Memory B cell (primary cell): ENCODE measurements around the gene SMPD1.

Source experiments
- ATAC-seq: fragments of 150-1000 bp; cut with Tn5 transposase; 2 replicates; pipeline ENCODE4 v1.10.0; 2021; ENCODE audit warnings: low read depth, mild to moderate bottlenecking, moderate library complexity
- DNase-seq, 2 donors: peaks; one replicate each; pipeline ENCODE4 v3.0.0; 2022; ENCODE audit warnings: low spot score in 2 of 2
- H3K27ac Mint-ChIP-seq: one replicate; pipeline ENCODE4 v1.8.0; 2022; ENCODE audit warnings: mild to moderate bottlenecking, moderate library complexity, mixed read lengths
- H3K27me3 Mint-ChIP-seq: one replicate; pipeline ENCODE4 v1.8.0; 2022; ENCODE audit warnings: mixed read lengths
- H3K36me3 Mint-ChIP-seq: one replicate; pipeline ENCODE4 v1.8.0; 2022; ENCODE audit warnings: mild to moderate bottlenecking, mixed read lengths
- H3K4me1 Mint-ChIP-seq: one replicate; pipeline ENCODE4 v1.8.0; 2022; ENCODE audit warnings: mixed read lengths
- H3K4me3 Mint-ChIP-seq: one replicate; pipeline ENCODE4 v1.8.0; 2022; ENCODE audit warnings: mild to moderate bottlenecking, moderate library complexity, mixed read lengths
- H3K9me3 Mint-ChIP-seq: one replicate; pipeline ENCODE4 v1.8.0; 2022; ENCODE audit warnings: mixed read lengths

SMPD1 gene

DNA sequence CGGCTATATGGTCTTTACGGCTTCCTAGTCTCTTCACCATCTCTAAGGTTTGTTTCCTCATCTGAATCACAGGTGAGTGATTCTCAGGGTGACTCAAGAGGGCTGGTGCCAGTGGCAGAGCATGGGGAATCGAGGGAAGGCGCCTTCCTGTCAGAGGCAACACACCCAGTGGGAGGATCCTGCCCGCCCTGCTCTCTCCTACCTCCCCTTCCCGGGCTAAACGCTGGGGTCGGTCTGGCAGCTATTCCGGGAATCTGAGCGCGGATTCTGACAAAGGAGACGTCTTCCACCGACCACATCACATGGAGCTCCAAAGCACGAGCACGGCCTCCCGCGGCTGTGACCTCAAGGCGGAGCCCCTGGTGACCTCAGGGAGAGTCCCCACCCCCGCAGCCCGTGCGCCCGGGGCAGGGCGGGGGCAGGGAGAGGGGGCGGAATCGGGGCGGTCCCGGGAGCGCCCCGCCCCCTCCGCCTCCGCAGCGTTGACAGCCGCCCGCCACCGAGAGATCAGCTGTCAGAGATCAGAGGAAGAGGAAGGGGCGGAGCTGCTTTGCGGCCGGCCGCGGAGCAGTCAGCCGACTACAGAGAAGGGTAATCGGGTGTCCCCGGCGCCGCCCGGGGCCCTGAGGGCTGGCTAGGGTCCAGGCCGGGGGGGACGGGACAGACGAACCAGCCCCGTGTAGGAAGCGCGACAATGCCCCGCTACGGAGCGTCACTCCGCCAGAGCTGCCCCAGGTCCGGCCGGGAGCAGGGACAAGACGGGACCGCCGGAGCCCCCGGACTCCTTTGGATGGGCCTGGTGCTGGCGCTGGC, at the start of gene SMPD1:
Gene SMPD1, plus strand, starts transcription at position 570 of the 813 bp plus-strand sequence. Its CDS starts 125 bp downstream, at position 695.
- peak; percentile 89 for ATAC-seq

DNA sequence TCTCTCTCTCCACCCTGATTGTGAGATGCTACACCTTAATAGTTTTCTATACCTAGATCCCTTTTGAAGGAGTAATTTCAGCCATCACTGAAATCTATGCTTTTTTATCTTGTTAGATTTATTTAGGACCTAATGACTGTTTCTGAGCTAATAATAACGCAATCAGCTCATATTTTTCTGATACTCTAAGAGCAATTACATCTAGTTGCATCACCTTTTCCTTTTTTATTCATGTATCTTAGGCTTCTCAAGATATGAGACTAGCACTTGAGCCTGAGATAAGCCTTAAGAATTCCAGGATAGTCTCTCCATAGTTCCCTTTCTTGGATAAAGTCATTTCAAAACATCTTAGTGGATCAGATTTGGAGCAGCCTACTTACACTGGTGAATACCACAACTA, 44.9 kb upstream of the SMPD1 start:
- Mint-ChIP-seq H3K27ac (no peak overlapping the region), H3K36me3 (no peaks in the 10 kb centered on the region), H3K27me3 (peaks cover 8% of the 10 kb centered on the region), H3K4me1 (peaks cover 2% of the 10 kb centered on the region), H3K4me3 (no peak overlapping the region), H3K9me3 (no peaks in the 10 kb centered on the region)
- ATAC-seq, result no peak
- no peak for DNase-seq

More for the DNA sequence above, at the start of gene SMPD1:
- H3K9me3 Mint-ChIP-seq, result no peaks in the 10 kb centered on the region
- H3K4me3 Mint-ChIP-seq, result peak within 1 kb of the TSS; percentile 97
- H3K36me3 Mint-ChIP-seq, result peaks cover 4% of the 10 kb centered on the region
- H3K4me1 Mint-ChIP-seq, result peaks cover 24% of the 10 kb centered on the region
- H3K27ac Mint-ChIP-seq, result peak within 1 kb of the TSS; percentile 99
- no peaks in the 10 kb centered on the region for H3K27me3 Mint-ChIP-seq
- DNase-seq, result peak; percentile 78 to 86

DNA sequence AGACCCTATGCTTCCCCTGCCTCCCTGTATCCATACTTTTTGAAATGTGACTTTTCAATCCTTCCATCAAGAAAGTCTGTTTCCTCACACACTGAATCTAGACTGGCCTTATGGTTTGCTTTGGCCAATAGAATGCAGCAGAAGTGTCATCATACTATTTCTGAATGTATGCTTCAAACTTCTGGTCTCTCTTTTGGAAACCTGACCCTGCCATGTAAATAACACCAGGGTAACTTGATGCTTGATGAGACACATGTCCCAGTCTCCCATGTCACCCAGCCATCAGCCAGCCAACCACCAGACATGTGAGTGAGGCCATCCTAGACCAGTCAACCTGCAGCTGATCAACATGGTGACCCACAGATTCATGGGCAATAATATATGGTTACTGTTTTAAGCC, 40.2 kb upstream of the SMPD1 start:
- Mint-ChIP-seq H3K36me3 (no peaks in the 10 kb centered on the region), H3K27ac (no peak overlapping the region)
- ATAC-seq, result no peak

DNA sequence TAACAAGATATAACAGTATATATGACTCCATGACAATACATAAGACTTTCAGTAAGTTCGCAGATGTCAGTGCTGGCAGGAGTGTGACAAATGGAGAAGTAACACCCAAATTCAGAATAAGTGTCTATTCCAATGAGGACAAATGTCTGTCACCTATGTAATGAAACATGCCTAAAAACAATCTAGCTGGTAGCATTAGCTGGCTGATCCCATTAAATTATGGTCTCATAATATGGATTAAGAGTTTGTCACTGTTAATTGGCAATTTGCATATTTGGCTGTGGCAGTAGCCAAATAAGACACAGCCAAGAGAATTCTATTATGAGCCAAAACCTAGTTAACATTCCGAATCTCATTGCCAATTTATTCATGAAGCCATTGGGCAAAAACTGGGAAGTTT, 39.8 kb upstream of the SMPD1 start:
- peaks cover 8% of the 10 kb centered on the region for H3K27me3 Mint-ChIP-seq
- peaks cover 7% of the 10 kb centered on the region for H3K4me1 Mint-ChIP-seq
- H3K4me3 Mint-ChIP-seq, result no peak overlapping the region

More for the DNA sequence above, 40.2 kb upstream of the SMPD1 start:
- Mint-ChIP-seq H3K4me3 (no peak overlapping the region), H3K9me3 (no peaks in the 10 kb centered on the region), H3K27me3 (peaks cover 10% of the 10 kb centered on the region), H3K4me1 (peaks cover 7% of the 10 kb centered on the region)
- DNase-seq, result no peak

DNA sequence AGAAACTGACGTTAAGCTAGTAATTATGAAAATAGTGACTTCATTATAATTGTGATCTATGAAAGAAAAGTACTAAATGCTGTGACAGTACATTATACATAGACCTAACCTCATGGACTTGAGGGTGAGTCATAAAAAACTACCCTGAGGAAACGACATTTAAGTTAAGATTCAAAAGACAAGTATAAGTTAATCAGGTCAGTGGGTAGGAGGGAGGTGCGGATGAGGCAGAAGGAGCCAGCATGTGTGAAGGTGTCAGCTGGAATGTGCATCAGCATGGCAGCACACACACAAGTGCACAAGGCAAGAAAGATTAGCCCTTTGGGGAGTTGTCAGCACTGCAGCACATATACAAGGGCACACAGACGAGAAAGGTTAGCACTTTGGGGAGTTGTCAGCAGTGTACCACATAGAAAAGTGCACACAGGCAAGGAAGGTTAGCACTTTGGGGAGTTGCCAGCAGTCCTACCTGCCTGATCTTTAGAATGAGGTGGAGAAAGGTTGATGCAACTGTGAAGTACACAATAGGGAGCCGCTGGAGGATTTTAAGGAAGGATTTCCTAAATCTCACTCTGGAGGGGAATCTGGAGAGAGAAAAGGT, 38.4 kb upstream of the SMPD1 start:
- H3K27ac Mint-ChIP-seq, result no peak overlapping the region
- DNase-seq (no peak), ATAC-seq (no peak)
- peaks cover 6% of the 10 kb centered on the region for H3K27me3 Mint-ChIP-seq
- H3K4me1 Mint-ChIP-seq, result peaks cover 7% of the 10 kb centered on the region
- H3K4me3 Mint-ChIP-seq, result no peak overlapping the region
- no peaks in the 10 kb centered on the region for H3K36me3 Mint-ChIP-seq
- H3K9me3 Mint-ChIP-seq, result no peaks in the 10 kb centered on the region

More for the DNA sequence above, 39.8 kb upstream of the SMPD1 start:
- H3K36me3 Mint-ChIP-seq, result no peaks in the 10 kb centered on the region
- no peak for ATAC-seq
- DNase-seq, result no peak
- no peak overlapping the region for H3K27ac Mint-ChIP-seq
- no peaks in the 10 kb centered on the region for H3K9me3 Mint-ChIP-seq

DNA sequence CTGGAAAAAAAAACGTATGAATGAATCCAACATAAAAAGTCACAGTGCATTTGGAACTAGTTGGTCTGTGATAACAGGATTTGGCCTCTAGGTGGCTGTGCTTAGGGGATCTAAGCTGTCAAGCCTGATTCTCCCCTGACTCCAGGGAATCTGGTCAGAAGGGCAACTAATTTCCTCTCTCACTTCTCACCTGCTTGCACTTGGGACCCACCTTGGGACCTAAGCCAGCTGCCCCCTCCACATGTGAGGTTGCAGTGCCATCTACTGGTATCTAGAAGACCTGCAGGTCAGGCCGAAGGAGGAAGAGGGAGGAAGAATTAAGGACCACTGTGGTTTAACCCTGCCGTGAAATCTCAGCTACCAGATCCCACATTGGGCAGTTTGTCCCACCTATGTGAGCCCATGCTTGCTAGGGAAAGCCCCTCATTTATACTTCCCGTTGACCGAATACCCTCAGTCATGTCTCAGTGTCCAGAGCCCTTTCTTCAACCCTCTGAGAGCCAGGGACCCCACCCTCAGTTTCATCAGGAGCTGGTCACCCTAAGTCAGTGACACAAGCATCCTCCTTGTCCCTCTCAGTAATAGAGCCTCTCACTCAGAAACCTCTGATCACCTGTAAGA, 36.8 kb upstream of the SMPD1 start:
- peak; percentile 53 to 65 for DNase-seq
- no peak overlapping the region for H3K27ac Mint-ChIP-seq
- H3K27me3 Mint-ChIP-seq, result peaks cover 3% of the 10 kb centered on the region
- no peaks in the 10 kb centered on the region for H3K36me3 Mint-ChIP-seq
- H3K9me3 Mint-ChIP-seq, result no peaks in the 10 kb centered on the region
- no peak overlapping the region for H3K4me3 Mint-ChIP-seq
- peak; percentile 70 for ATAC-seq
- peaks cover 7% of the 10 kb centered on the region for H3K4me1 Mint-ChIP-seq

DNA sequence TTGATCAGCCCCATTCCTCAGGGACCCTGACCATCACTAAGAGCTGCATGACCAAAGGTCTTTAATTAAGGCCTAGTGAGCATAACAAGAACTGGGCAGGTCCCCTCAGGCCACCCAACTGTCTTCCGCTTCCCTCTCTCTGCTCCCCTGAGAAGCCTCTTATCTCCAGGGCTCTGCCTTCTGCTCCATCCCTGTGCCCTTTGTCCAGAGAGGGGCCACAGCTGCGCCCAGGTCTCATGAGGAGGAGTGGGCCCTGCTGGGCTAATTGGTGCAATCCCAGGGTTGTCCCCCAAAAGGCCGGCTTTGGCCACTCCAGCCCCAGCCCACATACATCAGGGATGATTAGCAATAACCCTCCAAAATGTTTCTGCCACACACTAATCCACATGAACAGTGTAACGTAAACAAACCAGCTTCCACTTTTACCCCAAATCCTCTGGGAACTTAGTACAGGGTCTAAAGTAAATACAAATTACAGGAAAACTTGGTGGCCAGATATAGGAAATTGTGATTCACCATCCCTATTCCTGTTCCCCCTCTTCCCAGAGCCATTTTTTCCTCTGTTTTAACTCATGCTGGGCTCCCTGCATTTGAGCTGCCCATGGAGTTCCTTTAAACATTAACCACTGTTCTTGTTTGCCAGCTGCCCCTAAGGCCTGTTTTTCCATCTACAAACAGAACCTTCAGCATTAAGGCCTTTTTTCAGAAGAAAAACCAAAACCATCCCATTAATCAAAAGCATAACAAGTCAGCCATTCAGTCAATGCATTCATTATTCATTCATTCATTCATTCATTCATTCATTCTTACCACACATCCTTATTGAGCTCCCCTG, 35.4 kb upstream of the SMPD1 start:
- DNase-seq, result no peak
- Mint-ChIP-seq H3K27me3 (peaks cover 3% of the 10 kb centered on the region), H3K36me3 (no peaks in the 10 kb centered on the region), H3K4me1 (peaks cover 7% of the 10 kb centered on the region), H3K4me3 (no peak overlapping the region), H3K9me3 (no peaks in the 10 kb centered on the region), H3K27ac (no peak overlapping the region)
- no peak for ATAC-seq

DNA sequence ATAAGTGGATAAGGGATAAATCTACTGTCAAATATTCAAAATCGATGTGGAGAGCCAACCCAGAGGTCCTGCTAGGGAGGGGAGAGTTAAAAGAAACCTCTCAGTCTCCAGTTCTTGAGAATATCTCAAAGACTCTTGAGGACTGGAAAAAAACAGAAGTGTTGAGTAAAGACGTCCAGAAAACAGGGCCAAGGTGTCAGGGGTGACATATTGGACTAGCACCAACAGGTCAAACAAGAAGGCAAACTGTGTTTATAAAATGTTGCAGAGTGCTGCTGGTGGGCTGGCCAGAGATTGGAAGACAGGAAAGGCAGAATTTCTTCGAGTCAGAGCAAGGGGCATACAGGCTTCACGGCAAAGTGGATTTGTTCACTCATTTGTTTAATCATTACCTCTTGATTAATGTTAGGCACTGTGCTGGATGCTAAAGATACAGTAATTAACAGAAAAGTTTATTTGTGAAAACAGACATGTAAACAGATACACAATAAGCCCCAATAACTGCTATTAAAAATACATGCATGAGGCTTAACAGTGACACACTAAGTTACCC, 33.7 kb upstream of the SMPD1 start:
- no peak overlapping the region for H3K27ac Mint-ChIP-seq
- no peaks in the 10 kb centered on the region for H3K36me3 Mint-ChIP-seq
- DNase-seq (no peak), ATAC-seq (no peak)
- H3K4me3 Mint-ChIP-seq, result no peak overlapping the region
- H3K4me1 Mint-ChIP-seq, result peaks cover 7% of the 10 kb centered on the region
- H3K27me3 Mint-ChIP-seq, result peaks cover 3% of the 10 kb centered on the region
- H3K9me3 Mint-ChIP-seq, result no peaks in the 10 kb centered on the region

DNA sequence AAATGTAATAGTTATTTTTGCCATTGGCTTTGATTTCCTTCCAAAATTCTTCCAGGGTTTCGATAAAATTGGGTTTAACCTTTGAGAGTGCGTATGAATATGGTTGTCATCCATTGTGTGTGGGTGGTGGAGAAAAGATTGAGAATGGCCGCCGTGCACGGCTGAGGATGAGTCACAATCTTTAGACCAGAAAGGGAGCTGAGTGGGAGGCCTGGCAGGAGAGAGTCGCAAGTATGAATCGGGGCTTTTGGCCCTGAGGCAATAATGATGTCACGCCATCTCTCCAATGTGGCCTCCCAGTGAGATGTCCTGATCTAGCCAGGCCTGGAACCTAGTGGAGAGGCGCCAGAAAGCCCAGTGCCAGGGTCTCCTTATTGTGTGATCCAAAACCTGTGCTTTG, 33.1 kb upstream of the SMPD1 start:
- peaks cover 7% of the 10 kb centered on the region for H3K4me1 Mint-ChIP-seq
- ATAC-seq (no peak), DNase-seq (no peak)
- no peaks in the 10 kb centered on the region for H3K9me3 Mint-ChIP-seq
- peaks cover 3% of the 10 kb centered on the region for H3K27me3 Mint-ChIP-seq
- no peak overlapping the region for H3K4me3 Mint-ChIP-seq
- no peaks in the 10 kb centered on the region for H3K36me3 Mint-ChIP-seq
- H3K27ac Mint-ChIP-seq, result no peak overlapping the region

DNA sequence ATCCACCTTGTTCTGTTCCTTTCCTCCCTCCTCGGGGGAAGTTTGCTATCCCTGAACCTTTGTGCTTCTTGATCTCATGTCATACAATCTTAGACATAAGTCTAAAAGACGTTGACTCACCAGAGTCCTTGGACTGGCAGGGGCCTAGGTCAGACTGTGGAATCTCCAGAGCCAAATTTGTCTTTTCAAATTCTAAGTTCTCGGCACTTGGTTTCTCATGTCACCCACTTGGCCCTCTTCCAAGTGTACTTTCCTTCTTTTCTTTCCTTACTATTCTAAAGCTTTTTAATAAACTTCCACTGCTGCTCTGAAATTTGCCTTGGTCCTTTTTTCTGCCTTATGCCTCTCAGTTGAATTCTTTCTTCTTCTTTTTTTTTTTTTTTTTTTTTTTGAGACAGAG, 30.1 kb upstream of the SMPD1 start:
- DNase-seq, result no peak
- no peaks in the 10 kb centered on the region for H3K36me3 Mint-ChIP-seq
- H3K9me3 Mint-ChIP-seq, result no peaks in the 10 kb centered on the region
- H3K27ac Mint-ChIP-seq, result no peak overlapping the region
- no peak for ATAC-seq
- no peaks in the 10 kb centered on the region for H3K27me3 Mint-ChIP-seq
- peaks cover 2% of the 10 kb centered on the region for H3K4me1 Mint-ChIP-seq
- H3K4me3 Mint-ChIP-seq, result no peak overlapping the region

DNA sequence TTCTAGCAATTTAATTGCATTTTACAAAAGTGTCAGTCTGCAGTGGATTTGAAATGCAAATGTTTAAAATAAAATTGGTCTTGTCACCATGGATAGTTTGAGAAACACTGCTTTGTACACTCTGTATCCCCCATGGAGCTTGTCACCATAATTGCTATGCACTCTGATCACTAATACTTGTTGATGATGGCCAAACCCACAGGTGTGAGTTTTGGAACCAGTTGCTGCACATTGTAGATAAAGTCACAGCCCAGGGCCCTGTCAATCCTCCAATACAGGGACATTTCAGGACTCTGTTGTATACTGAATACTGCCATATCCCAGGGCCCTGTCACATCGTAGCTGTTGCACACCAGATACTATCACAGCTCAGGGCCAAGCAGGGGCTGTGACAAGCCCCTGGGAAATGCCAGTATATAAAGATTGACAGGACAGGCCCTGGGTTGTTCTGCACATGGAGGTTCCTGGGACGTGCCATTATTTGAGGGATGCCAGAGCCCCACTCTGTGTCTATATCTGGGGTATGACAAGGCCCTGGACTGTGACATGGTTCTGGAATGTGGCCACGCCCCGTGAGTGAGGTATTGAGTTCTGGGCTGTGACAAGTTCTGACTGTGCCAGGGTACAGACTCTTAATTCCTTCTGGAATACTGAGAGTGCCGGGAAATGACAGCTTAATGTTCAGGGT, 27.9 kb upstream of the SMPD1 start:
- no peak overlapping the region for H3K4me3 Mint-ChIP-seq
- H3K27me3 Mint-ChIP-seq, result no peaks in the 10 kb centered on the region
- no peaks in the 10 kb centered on the region for H3K4me1 Mint-ChIP-seq
- ATAC-seq, result no peak
- H3K27ac Mint-ChIP-seq, result no peak overlapping the region
- no peaks in the 10 kb centered on the region for H3K36me3 Mint-ChIP-seq
- H3K9me3 Mint-ChIP-seq, result no peaks in the 10 kb centered on the region
- DNase-seq, result no peak

DNA sequence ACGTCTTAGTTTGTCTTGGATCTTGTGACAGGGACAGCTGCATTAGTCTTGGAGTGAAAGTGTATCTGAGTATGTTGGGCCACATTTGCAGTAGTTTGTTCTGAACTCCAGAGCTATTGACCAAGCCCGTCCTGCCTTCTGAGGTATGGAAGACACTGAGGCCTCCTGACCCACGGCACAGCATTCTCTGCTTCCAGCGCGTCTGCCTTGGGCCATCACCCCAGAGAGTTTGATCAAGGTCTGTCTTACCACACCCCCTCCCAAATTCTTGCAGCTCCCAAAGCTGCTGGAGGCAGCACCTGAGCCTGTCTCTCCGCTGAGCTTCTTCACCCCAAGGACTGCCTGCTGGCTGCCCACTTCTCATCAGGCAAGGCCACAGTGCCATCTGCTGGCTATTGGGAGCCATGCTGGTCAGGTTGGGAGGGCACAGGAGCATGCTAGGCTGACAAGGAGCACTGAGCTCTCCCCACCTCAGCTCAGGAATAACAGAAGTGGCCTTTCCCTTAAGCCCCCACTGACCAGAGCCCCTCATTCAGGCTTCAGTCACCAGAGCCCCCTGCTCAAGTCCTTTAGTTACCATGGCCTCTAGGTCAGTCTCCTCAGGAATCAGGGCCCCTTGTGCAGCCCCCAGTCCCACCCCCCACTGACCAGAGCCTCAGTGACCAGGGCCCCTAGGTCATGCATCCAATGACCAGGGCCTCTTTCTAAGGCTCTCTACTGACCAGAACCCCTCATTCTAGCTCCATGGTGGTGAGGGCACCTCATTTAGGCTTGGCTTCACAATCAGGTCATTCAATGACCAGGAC, 27.2 kb upstream of the SMPD1 start:
- H3K27me3 Mint-ChIP-seq, result no peaks in the 10 kb centered on the region
- ATAC-seq (peak; percentile 81), DNase-seq (peak; percentile 41 to 43)
- no peak overlapping the region for H3K4me3 Mint-ChIP-seq
- no peaks in the 10 kb centered on the region for H3K4me1 Mint-ChIP-seq
- H3K9me3 Mint-ChIP-seq, result no peaks in the 10 kb centered on the region
- H3K27ac Mint-ChIP-seq, result no peak overlapping the region
- no peaks in the 10 kb centered on the region for H3K36me3 Mint-ChIP-seq
